HEK293 (cell line): Measurements from ENCODE around the gene GAPVD1.

Experiments
- CTCF ChIA-PET: fragments of 350-600 bp; formaldehyde crosslinking; extraction: SDS; loops from one replicate; lab custom pipeline; 2021; ENCODE audit warnings: antibody characterized with exemption; lab: Yijun Ruan, JAX
- POLR2A ChIA-PET: fragments of 300-600 bp; formaldehyde crosslinking; extraction: SDS; loops from one replicate; lab custom pipeline; 2020; ENCODE audit warnings: antibody characterized with exemption, inconsistent platforms; lab: Yijun Ruan, JAX
- H3K27ac ChIP-seq: fragments of 200-500 bp; sonication (Bioruptor generic); 2 replicates; pipeline ENCODE4 v1.5.1; 2014; ENCODE audit warnings: low read depth, low read length, control low read depth, inconsistent platforms; ENCODE audit errors: extremely low read depth
- H3K36me3 ChIP-seq, 2 experiments: fragments of 200-500 bp in 1 of 2; sonication (Bioruptor generic) in 1 of 2; 1 replicate in 1 of 2; 2 replicates in 1 of 2; pipeline ENCODE4 v1.5.1; 2014 to 2017; ENCODE audit warnings: inconsistent platforms in 2 of 2, low read length in 2 of 2; ENCODE audit not compliant: control insufficient read depth in 2 of 2, insufficient read depth in 1 of 2
- H3K4me1 ChIP-seq: fragments of 200-500 bp; sonication (Bioruptor generic); 2 replicates; pipeline ENCODE4 v1.5.1; 2014; ENCODE audit warnings: mild to moderate bottlenecking, low read length, inconsistent platforms; ENCODE audit not compliant: control insufficient read depth, insufficient read depth
- H3K4me3 ChIP-seq: 2 replicates; pipeline ENCODE4 v1.5.1; 2011; ENCODE audit warnings: low read depth, mild to moderate bottlenecking, control low read depth, low read length, moderate library complexity
- H3K9me3 ChIP-seq: fragments of 200-500 bp; sonication (Bioruptor generic); 2 replicates; pipeline ENCODE4 v1.5.1; 2014; ENCODE audit warnings: low read depth, low read length, inconsistent platforms; ENCODE audit not compliant: control insufficient read depth, insufficient read depth
- AEBP2 ChIP-seq: fragments of 450-650 bp; formaldehyde crosslinking; IDR thresholded peaks from 2 replicates; pipeline ENCODE4 v1.5.1; 2016; ENCODE audit warnings: missing biosample characterization, missing genetic modification characterization, borderline replicate concordance
- ATF2 ChIP-seq: fragments of 450-650 bp; formaldehyde crosslinking; IDR thresholded peaks from 2 replicates; pipeline ENCODE4 v1.5.1; 2016; ENCODE audit warnings: missing biosample characterization, missing genetic modification characterization, low read depth
- EGR2 ChIP-seq: fragments of 450-650 bp; formaldehyde crosslinking; IDR thresholded peaks from 2 replicates; pipeline ENCODE4 v1.5.1; 2016; ENCODE audit warnings: low read depth, missing biosample characterization, missing genetic modification characterization
- INSM2 ChIP-seq: fragments of 450-650 bp; formaldehyde crosslinking; IDR thresholded peaks from 2 replicates; pipeline ENCODE4 v1.5.1; 2016; ENCODE audit warnings: missing biosample characterization, missing genetic modification characterization
- KLF9 ChIP-seq: fragments of 450-650 bp; formaldehyde crosslinking; IDR thresholded peaks from 2 replicates; pipeline ENCODE4 v1.5.1; 2016; ENCODE audit warnings: missing biosample characterization, missing genetic modification characterization, low read depth
- MZF1 ChIP-seq: fragments of 450-650 bp; formaldehyde crosslinking; IDR thresholded peaks from 2 replicates; pipeline ENCODE4 v1.5.1; 2017; ENCODE audit warnings: missing biosample characterization, missing genetic modification characterization, borderline replicate concordance
- SP3 ChIP-seq: fragments of 450-650 bp; formaldehyde crosslinking; IDR thresholded peaks from 2 replicates; pipeline ENCODE4 v1.5.1; 2016; ENCODE audit warnings: missing biosample characterization, missing genetic modification characterization
- ZBTB26 ChIP-seq: fragments of 450-650 bp; formaldehyde crosslinking; optimal IDR thresholded peaks from 2 replicates; pipeline ENCODE3; 2016; ENCODE audit warnings: missing biosample characterization, mild to moderate bottlenecking, missing genetic modification characterization
- ZFP37 ChIP-seq: fragments of 450-650 bp; formaldehyde crosslinking; IDR thresholded peaks from 2 replicates; pipeline ENCODE4 v1.5.1; 2016; ENCODE audit warnings: missing biosample characterization, missing genetic modification characterization
- ZNF114 ChIP-seq: fragments of 450-650 bp; formaldehyde crosslinking; IDR thresholded peaks from 2 replicates; pipeline ENCODE4 v1.5.0; 2017; ENCODE audit warnings: missing biosample characterization, missing genetic modification characterization
- ZNF121 ChIP-seq: fragments of 450-650 bp; formaldehyde crosslinking; IDR thresholded peaks from 2 replicates; pipeline ENCODE4 v1.5.1; 2016; ENCODE audit warnings: missing biosample characterization, missing genetic modification characterization
- ZNF202 ChIP-seq: fragments of 450-650 bp; formaldehyde crosslinking; IDR thresholded peaks from 2 replicates; pipeline ENCODE4 v1.5.1; 2016; ENCODE audit warnings: missing biosample characterization, missing genetic modification characterization, borderline replicate concordance
- ZNF248 ChIP-seq: fragments of 450-650 bp; formaldehyde crosslinking; IDR thresholded peaks from 2 replicates; pipeline ENCODE4 v1.5.1; 2017; ENCODE audit warnings: missing biosample characterization, missing genetic modification characterization
- ZNF266 ChIP-seq: fragments of 450-650 bp; formaldehyde crosslinking; IDR thresholded peaks from 2 replicates; pipeline ENCODE4 v1.5.1; 2016; ENCODE audit warnings: missing biosample characterization, missing genetic modification characterization, low read depth
- ZNF302 ChIP-seq: fragments of 450-650 bp; formaldehyde crosslinking; IDR thresholded peaks from 2 replicates; pipeline ENCODE4 v1.5.1; 2016; ENCODE audit warnings: missing biosample characterization, missing genetic modification characterization, low read depth
- ZNF335 ChIP-seq: fragments of 450-650 bp; formaldehyde crosslinking; conservative IDR thresholded peaks from 2 replicates; pipeline ENCODE4 v1.5.1; 2016; ENCODE audit warnings: missing biosample characterization, missing genetic modification characterization
- ZNF350 ChIP-seq: fragments of 450-650 bp; formaldehyde crosslinking; IDR thresholded peaks from 2 replicates; pipeline ENCODE4 v1.5.0; 2017; ENCODE audit warnings: missing biosample characterization, mild to moderate bottlenecking, missing genetic modification characterization
- ZNF518A ChIP-seq: fragments of 450-650 bp; formaldehyde crosslinking; conservative IDR thresholded peaks from 2 replicates; pipeline ENCODE4 v1.5.1; 2016; ENCODE audit warnings: low read depth, missing biosample characterization, missing genetic modification characterization
- ZNF560 ChIP-seq: fragments of 450-650 bp; formaldehyde crosslinking; IDR thresholded peaks from 2 replicates; pipeline ENCODE4 v1.5.1; 2017; ENCODE audit warnings: missing biosample characterization, missing genetic modification characterization, borderline replicate concordance
- ZNF621 ChIP-seq: fragments of 450-650 bp; formaldehyde crosslinking; IDR thresholded peaks from 2 replicates; pipeline ENCODE4 v1.5.1; 2017; ENCODE audit warnings: missing biosample characterization, missing genetic modification characterization
- ZNF626 ChIP-seq: fragments of 450-650 bp; sonication (Bioruptor Pico); formaldehyde crosslinking; IDR thresholded peaks from 2 replicates; pipeline ENCODE4 v1.5.1; 2018; ENCODE audit warnings: missing biosample characterization, missing genetic modification characterization, inconsistent platforms
- ZNF629 ChIP-seq: fragments of 450-650 bp; formaldehyde crosslinking; IDR thresholded peaks from 2 replicates; pipeline ENCODE4 v1.5.1; 2017; ENCODE audit warnings: missing biosample characterization, missing genetic modification characterization
- ZNF654 ChIP-seq: fragments of 450-650 bp; formaldehyde crosslinking; IDR thresholded peaks from 2 replicates; pipeline ENCODE4 v1.5.1; 2016; ENCODE audit warnings: low read depth, missing biosample characterization, missing genetic modification characterization
- ZNF747 ChIP-seq: fragments of 450-650 bp; formaldehyde crosslinking; IDR thresholded peaks from 2 replicates; pipeline ENCODE4 v1.5.1; 2016; ENCODE audit warnings: missing biosample characterization, missing genetic modification characterization
- ZNF768 ChIP-seq: fragments of 450-650 bp; formaldehyde crosslinking; IDR thresholded peaks from 2 replicates; pipeline ENCODE4 v1.5.1; 2018; ENCODE audit warnings: missing biosample characterization, mild to moderate bottlenecking, missing genetic modification characterization
- ZNF777 ChIP-seq: fragments of 450-650 bp; formaldehyde crosslinking; IDR thresholded peaks from 2 replicates; pipeline ENCODE4 v1.5.1; 2017; ENCODE audit warnings: missing biosample characterization, missing genetic modification characterization, borderline replicate concordance
- ZSCAN30 ChIP-seq: fragments of 450-650 bp; IDR thresholded peaks from 2 replicates; pipeline ENCODE4 v1.5.1; 2018; ENCODE audit warnings: missing biosample characterization, mild to moderate bottlenecking, missing genetic modification characterization, moderate library complexity

GAPVD1 gene

GRCh38 chr9:125330587-125330986 is 69.0 kb downstream of the GAPVD1 start:
- H3K9me3 ChIP-seq, result no peaks in the 10 kb centered on the region
- peaks cover 40 to 77% of the 10 kb centered on the region in 2 experiments for H3K36me3 ChIP-seq
- no peak overlapping the region for H3K4me3 ChIP-seq
- no peak overlapping the region for H3K27ac ChIP-seq
- H3K4me1 ChIP-seq, result no peaks in the 10 kb centered on the region
- POLR2A ChIA-PET, result no interaction called here
- no peak for TF ChIP-seq EGR2 (tag by site-specific recombination)
- no peak for TF ChIP-seq ZNF629 (tag by site-specific recombination)
- no peak for TF ChIP-seq SP3 (tag by site-specific recombination)
- no peak for TF ChIP-seq ZNF768 (tag by site-specific recombination)
- no peak for TF ChIP-seq ZNF350 (tag by site-specific recombination)
- TF ChIP-seq ZNF302 (tag by site-specific recombination), result no peak
- TF ChIP-seq ZNF121 (tag by site-specific recombination), result no peak
- TF ChIP-seq ZNF266 (tag by site-specific recombination), result no peak
- TF ChIP-seq MZF1 (tag by site-specific recombination), result no peak
- no peak for TF ChIP-seq ZNF654 (tag by site-specific recombination)
- no peak for TF ChIP-seq ZNF335
- TF ChIP-seq ZNF626 (tag by site-specific recombination), result no peak
- no peak for TF ChIP-seq ZNF777 (tag by site-specific recombination)
- no peak for TF ChIP-seq ZNF114
- TF ChIP-seq ZSCAN30 (tag by site-specific recombination), result no peak
- no peak for TF ChIP-seq ZBTB26 (tag by site-specific recombination)
- TF ChIP-seq ZNF518A (tag by site-specific recombination), result no peak
- TF ChIP-seq AEBP2, result no peak
- TF ChIP-seq, all 188 proteins: peak for 0
- CTCF ChIA-PET, result no interaction called here

GRCh38 chr9:125332527-125332926 is 70.9 kb downstream of the GAPVD1 start:
- H3K9me3 ChIP-seq, result no peaks in the 10 kb centered on the region
- no peaks in the 10 kb centered on the region for H3K4me1 ChIP-seq
- H3K4me3 ChIP-seq, result no peak overlapping the region
- ChIA-PET POLR2A (no interaction called here), CTCF (interaction anchor here (0.6 kb wide), 2 partner anchors 12 to 252 kb away, joined by 4 to 5 read pairs; no protein-coding TSS in a partner anchor)
- peaks cover 27 to 71% of the 10 kb centered on the region in 2 experiments for H3K36me3 ChIP-seq
- no peak overlapping the region for H3K27ac ChIP-seq
- TF ChIP-seq ZNF621 (no peak), ZNF747 (tag by site-specific recombination) (no peak), ZNF560 (tag by site-specific recombination) (no peak), INSM2 (no peak), ATF2 (tag by site-specific recombination) (no peak), KLF9 (tag by site-specific recombination) (no peak), ZNF202 (tag by site-specific recombination) (no peak), ZFP37 (tag by site-specific recombination) (no peak), ZNF248 (tag by site-specific recombination) (no peak)
